K562 (cell line): ENCODE results near the gene N4BP3. TPM values are rescaled to one million over a fixed set of nuclear protein-coding genes. Genes with fewer than 3 reads are reported as not detected.

Experiments used
- ATAC-seq: fragments of 200-7000 bp; cut with Tn5 transposase; 3 replicates; pipeline ENCODE4 v1.9.1; 2020; ENCODE audit warnings: moderate library complexity
- BruUV-seq: library from RNA; stranded (reverse); fragments of 400-500 nt; replicated peaks from 2 replicates; lab custom pipeline; 2021; lab: Mats Ljungman, UMichigan
- CTCF ChIA-PET: fragments of 300-600 bp; formaldehyde crosslinking; extraction: SDS; loops from one replicate; lab custom pipeline; 2021; ENCODE audit warnings: low intra/inter-chr PET ratio; lab: Yijun Ruan, JAX
- POLR2A ChIA-PET: fragments of 300-600, 350-650 bp; sonication (Branson Sonifier 250); formaldehyde crosslinking; extraction: SDS; loops from one replicate; lab custom pipeline; 2021; ENCODE audit warnings: antibody characterized with exemption, inconsistent platforms; lab: Yijun Ruan, JAX
- DNase-seq, 4 experiments: peaks; one replicate each; pipeline versions ENCODE4 v3.0.0 to v3.0.0-alpha.2; 2011 to 2018; ENCODE audit warnings: low spot score in 3 of 4, mixed read lengths in 3 of 4; ENCODE audit errors: extremely low read depth in 1 of 4
- FAIRE-seq: peaks from 2 replicates; lab custom pipeline; 2011; peaks lifted over from hg19 to GRCh38; lab: Jason Lieb, UNC
- H2AFZ ChIP-seq: 2 replicates; pipeline ENCODE4 v1.6.0; 2011; ENCODE audit warnings: low read depth, low read length, control low read depth, inconsistent platforms
- H3K27ac ChIP-seq: fragments of 200-600 bp; 3 replicates; pipeline ENCODE4 v1.8.0; 2011; ENCODE audit warnings: low read depth, mild to moderate bottlenecking, control low read depth, inconsistent platforms, low read length, moderate library complexity, mixed read lengths; ENCODE audit errors: extremely low read depth
- H3K27me3 ChIP-seq, 2 experiments: fragments of 300-600 bp in 1 of 2; 2 replicates in 1 of 2; 3 replicates in 1 of 2; pipeline versions ENCODE4 v1.6.0 to v1.8.0; 2011; ENCODE audit warnings: inconsistent platforms in 2 of 2, low read length in 2 of 2, mild to moderate bottlenecking in 1 of 2, mixed read lengths in 1 of 2, moderate library complexity in 1 of 2; ENCODE audit not compliant: control insufficient read depth in 2 of 2, insufficient read depth in 2 of 2
- H3K36me3 ChIP-seq: fragments of 300-600 bp; 3 replicates; pipeline ENCODE4 v1.8.0; 2011; ENCODE audit warnings: mild to moderate bottlenecking, low read length, inconsistent platforms; ENCODE audit not compliant: control insufficient read depth, insufficient read depth
- H3K4me1 ChIP-seq, 2 experiments: fragments of 200-600 bp in 1 of 2; replicated peaks in 1 of 2; 2 replicates in 1 of 2; 3 replicates in 1 of 2; pipeline versions ENCODE4 v1.5.1 to v1.8.0; 2011; ENCODE audit warnings: inconsistent platforms in 2 of 2, low read length in 2 of 2, mild to moderate bottlenecking in 1 of 2, mixed read lengths in 1 of 2, moderate library complexity in 1 of 2; ENCODE audit not compliant: control insufficient read depth in 2 of 2, insufficient read depth in 2 of 2
- H3K4me2 ChIP-seq: 2 replicates; pipeline ENCODE4 v1.6.1; 2011; ENCODE audit warnings: low read length, control low read depth, inconsistent platforms, mixed read lengths; ENCODE audit not compliant: insufficient read depth
- H3K4me3 ChIP-seq: fragments of 200-600 bp; sonication (generic), shearing (Covaris generic); 2 replicates; pipeline ENCODE4 v1.5.1; 2016; ENCODE audit warnings: control low read depth, inconsistent platforms
- H3K79me2 ChIP-seq: fragments of 200-600 bp; 3 replicates; pipeline ENCODE4 v1.8.0; 2011; ENCODE audit warnings: low read length, inconsistent platforms; ENCODE audit not compliant: control insufficient read depth, insufficient read depth
- H3K9ac ChIP-seq, 2 experiments: 2 replicates each; pipeline versions ENCODE4 v1.6.0 to v1.6.1; 2011; ENCODE audit warnings: low read depth in 2 of 2, low read length in 2 of 2, control low read depth in 1 of 2, inconsistent platforms in 1 of 2, mild to moderate bottlenecking in 1 of 2, mixed read lengths in 1 of 2; ENCODE audit not compliant: insufficient read depth in 1 of 2
- H3K9me1 ChIP-seq: one replicate; pipeline ENCODE4 v1.6.0; 2011; ENCODE audit warnings: inconsistent platforms, mild to moderate bottlenecking, low read length, moderate library complexity; ENCODE audit not compliant: control insufficient read depth, insufficient read depth
- H3K9me3 ChIP-seq: replicated peaks from 2 replicates; pipeline ENCODE4 v1.5.1; 2011; ENCODE audit warnings: low read depth, low read length, inconsistent platforms; ENCODE audit not compliant: control insufficient read depth, insufficient read depth
- H4K20me1 ChIP-seq: replicated peaks from 2 replicates; pipeline ENCODE4 v1.6.1; 2011; ENCODE audit warnings: low read length, inconsistent platforms, mixed read lengths; ENCODE audit not compliant: control insufficient read depth, insufficient read depth
- MTA3 ChIP-seq: fragments of 450-650 bp; formaldehyde crosslinking; IDR thresholded peaks from 2 replicates; pipeline ENCODE4 v1.6.1; 2017; ENCODE audit warnings: mild to moderate bottlenecking, borderline replicate concordance
- NR1H2 ChIP-seq: sonication (generic); formaldehyde crosslinking; IDR thresholded peaks from 2 replicates; pipeline ENCODE4 v1.4.0; 2020; ENCODE audit warnings: mild to moderate bottlenecking, missing genetic modification reagents
- NR4A1 ChIP-seq, 2 experiments: fragments of 250-450 bp in 1 of 2; fragments of 450-650 bp in 1 of 2; sonication (Bioruptor Pico) in 1 of 2; IDR thresholded peaks; 2 replicates each; pipeline versions ENCODE4 v1.4.0 to v1.6.1; 2016 to 2020; ENCODE audit warnings: mild to moderate bottlenecking in 2 of 2, missing compliant biosample characterization in 1 of 2, missing genetic modification characterization in 1 of 2, moderate library complexity in 1 of 2
- POLR2G ChIP-seq: fragments of 200-400 bp; formaldehyde crosslinking; IDR thresholded peaks from 2 replicates; pipeline ENCODE4 v1.6.1; 2017; ENCODE audit warnings: low read depth, mild to moderate bottlenecking, antibody characterized with exemption, low read length, moderate library complexity
- RBFOX2 ChIP-seq: fragments of 200-400 bp; formaldehyde crosslinking; IDR thresholded peaks from 2 replicates; pipeline ENCODE4 v1.6.1; 2017; ENCODE audit warnings: low read depth, mild to moderate bottlenecking, low read length, moderate library complexity
- WGBS: fragments of 100-300 bp; shearing (Covaris generic); methylation state at CpG from one replicate; pipeline ENCODE4 v1.1.6; 2016; ENCODE audit warnings: low coverage, mixed read lengths; ENCODE audit not compliant: insufficient coverage; ENCODE audit errors: missing lambda C conversion rate; 5-methylcytosine and 5-hydroxymethylcytosine counted together
- in situ Hi-C: fragments of 300-500 bp; cut with MboI; formaldehyde crosslinking; loops from 4 replicates; pipeline ENCODE4 v1.15.0; 2018; ENCODE audit warnings: inconsistent platforms, mixed read lengths
- intact Hi-C: fragments of 100-400 bp; cut with micrococcal nuclease; formaldehyde crosslinking; loops from 2 replicates; pipeline ENCODE4 v1.14.2; 2022
- polyA plus RNA-seq, 8 experiments: library from polyadenylated mRNA; depleted of rRNA in 4 of 8; stranded (reverse) in 5 of 8; unstranded in 3 of 8; fragments of >200 nt; fragmentation: Nextera tagmentation in 2 of 8; fragmentation: Illumina TruSeq in 1 of 8; extraction: Ambion mirVana in 2 of 8; extraction: Trizol in 1 of 8; gene quantifications; 2 replicates each; pipeline versions ENCODE4 v1.2.1 to v1.2.3, GENCODE V29; 2011 to 2014; ENCODE audit warnings: inconsistent platforms in 1 of 8, missing spikeins in 1 of 8
- total RNA-seq, 7 experiments: library from RNA; depleted of rRNA in 6 of 7; stranded (reverse); fragments of >200 nt in 6 of 7; fragmentation: Illumina TruSeq in 2 of 7; extraction: Trizol in 2 of 7; gene quantifications; 2 replicates each; pipeline versions ENCODE4 v1.2.1 to v1.2.3, GENCODE V29; 2011 to 2021; ENCODE audit warnings: low replicate concordance in 1 of 7
- TF ChIP-seq, protein P1 (sequence below): fragments of 450-650 bp; formaldehyde crosslinking; IDR thresholded peaks from 2 replicates; pipeline ENCODE4 v1.4.0; 2020; ENCODE audit warnings: mild to moderate bottlenecking, moderate library complexity

N4BP3 gene
- total and polyA plus RNA-seq, 9 of the 15 experiments (the other 6 are each of a cell fraction or from before 2014, with no cell fraction given): 0.06 to 7.0 (median 2.4) TPM

GRCh38 chr5:178122346-178122745 is 9.0 kb downstream of the N4BP3 start (continued):
- TF ChIP-seq, protein P1, sequence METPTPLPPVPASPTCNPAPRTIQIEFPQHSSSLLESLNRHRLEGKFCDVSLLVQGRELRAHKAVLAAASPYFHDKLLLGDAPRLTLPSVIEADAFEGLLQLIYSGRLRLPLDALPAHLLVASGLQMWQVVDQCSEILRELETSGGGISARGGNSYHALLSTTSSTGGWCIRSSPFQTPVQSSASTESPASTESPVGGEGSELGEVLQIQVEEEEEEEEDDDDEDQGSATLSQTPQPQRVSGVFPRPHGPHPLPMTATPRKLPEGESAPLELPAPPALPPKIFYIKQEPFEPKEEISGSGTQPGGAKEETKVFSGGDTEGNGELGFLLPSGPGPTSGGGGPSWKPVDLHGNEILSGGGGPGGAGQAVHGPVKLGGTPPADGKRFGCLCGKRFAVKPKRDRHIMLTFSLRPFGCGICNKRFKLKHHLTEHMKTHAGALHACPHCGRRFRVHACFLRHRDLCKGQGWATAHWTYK (CRISPR knock-in tag): no peak
- TF ChIP-seq, all 486 proteins: peak for 0

DNA sequence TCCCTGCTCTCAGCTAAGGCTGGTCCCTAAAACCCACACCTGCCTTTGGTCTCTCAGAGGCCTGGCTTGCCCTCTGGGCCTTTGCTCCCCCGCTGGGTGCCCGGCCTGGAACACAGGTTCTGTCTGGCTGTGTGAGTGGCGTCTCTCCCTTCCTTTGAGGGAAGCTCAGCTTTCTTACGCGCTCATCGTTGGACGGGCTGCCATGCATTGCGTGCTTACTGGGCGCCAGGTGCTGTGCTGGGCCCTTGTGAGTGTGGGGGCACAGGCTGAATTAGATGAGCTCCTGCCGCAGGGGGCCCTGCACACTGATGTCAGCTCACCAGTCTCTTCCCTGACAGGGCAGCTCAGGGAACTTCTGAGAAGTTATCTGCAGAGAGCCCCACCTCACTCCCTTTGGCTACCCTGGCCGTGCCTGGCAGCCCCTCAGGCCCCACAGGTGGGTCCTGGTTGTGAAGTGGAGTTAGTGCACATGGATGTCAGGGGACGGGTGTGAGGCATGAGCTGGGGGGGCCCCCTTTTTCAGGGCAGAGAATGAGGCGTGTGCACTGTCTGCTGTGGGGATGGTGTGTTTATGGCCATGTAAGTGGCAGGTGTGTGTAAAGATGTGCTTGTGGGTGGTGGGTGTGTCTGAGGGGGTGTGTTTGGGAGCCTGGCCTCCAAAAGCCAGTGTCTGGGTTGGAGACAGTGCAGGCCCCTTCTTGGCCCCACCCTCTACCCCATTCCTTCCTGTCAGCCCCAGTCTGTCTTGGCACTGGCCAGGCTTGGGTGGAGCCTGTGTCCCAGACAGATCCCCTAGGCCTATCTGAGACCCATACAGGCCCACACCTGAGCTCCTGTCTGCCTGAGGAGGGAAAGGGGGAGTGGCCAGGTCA is 10.0 kb downstream of the N4BP3 start:
- no TSS peak for BruUV-seq
- H4K20me1 ChIP-seq: no peaks in the 10 kb centered on the region; the same call in 1 of the 2 replicates
- intact Hi-C loops (no loop called here), in situ Hi-C loops (no loop called here)
- no peak overlapping the region for H3K4me2 ChIP-seq
- 0 out of 3 replicates have a peak, but pooled peaks cover 2% of the 10 kb centered on the region for H3K79me2 ChIP-seq
- H3K27me3 ChIP-seq: no peaks in the 10 kb centered on the region
- WGBS: 94% methylated on average over 11 of the region's 13 CpGs
- H3K9me3 ChIP-seq: no peaks in the 10 kb centered on the region
- no peak overlapping the region for H3K27ac ChIP-seq
- ATAC-seq (no peak), FAIRE-seq (no peak), DNase-seq (no peak)
- TF ChIP-seq NR1H2 (CRISPR knock-in tag): no peak
- no peak for TF ChIP-seq MTA3
- peak; percentile 17; the same call in 1 of the 2 replicates for TF ChIP-seq POLR2G
- TF ChIP-seq NR4A1 (CRISPR knock-in tag; IDR thresholded peaks at IDR 0.05): no peak
- no peak for TF ChIP-seq NR4A1 (tag; IDR thresholded peaks at IDR 0.05)
- TF ChIP-seq RBFOX2: 0 out of 2 replicates have a peak, but pooled peaks have one; percentile 10
- peaks cover 4% of the 10 kb centered on the region for H3K9me1 ChIP-seq
- CTCF ChIA-PET: no interaction called here
- peaks cover 29 to 78% of the 10 kb centered on the region in 2 experiments for H3K4me1 ChIP-seq
- H2AFZ ChIP-seq: no peak overlapping the region
- peaks cover 31% of the 10 kb centered on the region; the same call in 2 of the 3 replicates for H3K36me3 ChIP-seq
- peak overlapping the region in 1 of 2 experiments; percentile 7; a peak in 2 of 4 replicates for H3K9ac ChIP-seq
- no peak overlapping the region for H3K4me3 ChIP-seq
- POLR2A ChIA-PET: interaction anchor here (0.6 to 1.2 kb wide), 8 partner anchors 13 to 668 kb away, joined by 3 to 5 read pairs (median 4); no protein-coding TSS in a partner anchor
